Neutrophil (primary cell): ENCODE data around the gene ANO6.

Experiments used
- H3K27ac ChIP-seq: fragments of 200-600 bp; sonication (generic); 2 replicates; pipeline ENCODE4 v1.5.1; 2016; ENCODE audit warnings: mild to moderate bottlenecking, moderate library complexity
- H3K27me3 ChIP-seq: fragments of 200-600 bp; sonication (generic); 2 replicates; pipeline ENCODE4 v1.6.0; 2016; ENCODE audit warnings: mild to moderate bottlenecking
- H3K36me3 ChIP-seq: fragments of 200-600 bp; sonication (generic); 2 replicates; pipeline ENCODE4 v1.5.1; 2017
- H3K4me1 ChIP-seq, 2 experiments: fragments of 200-600 bp in 1 of 2; sonication (generic) in 1 of 2; 1 replicate in 1 of 2; 2 replicates in 1 of 2; pipeline versions ENCODE4 v1.5.1 to v1.6.1; 2013 to 2016; ENCODE audit warnings: low read depth in 1 of 2, low read length in 1 of 2, mild to moderate bottlenecking in 1 of 2, moderate library complexity in 1 of 2; ENCODE audit not compliant: control insufficient read depth in 1 of 2, insufficient read depth in 1 of 2
- H3K4me3 ChIP-seq, 2 experiments: fragments of 200-600 bp in 1 of 2; sonication (generic) in 1 of 2; 1 replicate in 1 of 2; 2 replicates in 1 of 2; pipeline ENCODE4 v1.5.1; 2013 to 2016; ENCODE audit warnings: low read depth in 1 of 2, low read length in 1 of 2, mild to moderate bottlenecking in 1 of 2, moderate library complexity in 1 of 2
- H3K9me3 ChIP-seq: fragments of 200-600 bp; sonication (generic); 2 replicates; pipeline ENCODE4 v1.5.1; 2016
- CTCF ChIP-seq: fragments of 200-600 bp; sonication (generic); IDR thresholded peaks from 2 replicates; pipeline ENCODE4 v1.5.1; 2016; ENCODE audit warnings: antibody characterized with exemption

The ANO6 gene

GRCh38 chr12:45435945-45436710, 220.2 kb downstream of the ANO6 start:
- no peaks in the 10 kb centered on the region for H3K27me3 ChIP-seq
- H3K27ac ChIP-seq: no peak overlapping the region
- H3K4me1 ChIP-seq: no peaks in the 10 kb centered on the region
- H3K9me3 ChIP-seq: no peaks in the 10 kb centered on the region
- peaks cover 14% of the 10 kb centered on the region for H3K36me3 ChIP-seq
- no peak for TF ChIP-seq CTCF
- H3K4me3 ChIP-seq: no peak overlapping the region

- H3K36me3 ChIP-seq: no peaks in the 10 kb centered on the region
- TF ChIP-seq CTCF: no peak
- no peaks in the 10 kb centered on the region for H3K27me3 ChIP-seq
- H3K27ac ChIP-seq: no peak overlapping the region
- no peaks in the 10 kb centered on the region for H3K9me3 ChIP-seq
- no peaks in the 10 kb centered on the region for H3K4me1 ChIP-seq
- H3K4me3 ChIP-seq: no peak overlapping the region
Measured at GRCh38 chr12:45439039-45439438, 223.1 kb downstream of the ANO6 start.

GRCh38 chr12:45446013-45446412, 230.1 kb downstream of the ANO6 start:
- Histone ChIP-seq H3K27me3 (no peaks in the 10 kb centered on the region), H3K4me3 (no peak overlapping the region), H3K9me3 (no peaks in the 10 kb centered on the region), H3K27ac (no peak overlapping the region), H3K36me3 (no peaks in the 10 kb centered on the region), H3K4me1 (no peaks in the 10 kb centered on the region)
- no peak for TF ChIP-seq CTCF

GRCh38 chr12:45458238-45458637, 242.3 kb downstream of the ANO6 start:
- no peak overlapping the region for H3K4me3 ChIP-seq
- no peaks in the 10 kb centered on the region for H3K27me3 ChIP-seq

DNA sequence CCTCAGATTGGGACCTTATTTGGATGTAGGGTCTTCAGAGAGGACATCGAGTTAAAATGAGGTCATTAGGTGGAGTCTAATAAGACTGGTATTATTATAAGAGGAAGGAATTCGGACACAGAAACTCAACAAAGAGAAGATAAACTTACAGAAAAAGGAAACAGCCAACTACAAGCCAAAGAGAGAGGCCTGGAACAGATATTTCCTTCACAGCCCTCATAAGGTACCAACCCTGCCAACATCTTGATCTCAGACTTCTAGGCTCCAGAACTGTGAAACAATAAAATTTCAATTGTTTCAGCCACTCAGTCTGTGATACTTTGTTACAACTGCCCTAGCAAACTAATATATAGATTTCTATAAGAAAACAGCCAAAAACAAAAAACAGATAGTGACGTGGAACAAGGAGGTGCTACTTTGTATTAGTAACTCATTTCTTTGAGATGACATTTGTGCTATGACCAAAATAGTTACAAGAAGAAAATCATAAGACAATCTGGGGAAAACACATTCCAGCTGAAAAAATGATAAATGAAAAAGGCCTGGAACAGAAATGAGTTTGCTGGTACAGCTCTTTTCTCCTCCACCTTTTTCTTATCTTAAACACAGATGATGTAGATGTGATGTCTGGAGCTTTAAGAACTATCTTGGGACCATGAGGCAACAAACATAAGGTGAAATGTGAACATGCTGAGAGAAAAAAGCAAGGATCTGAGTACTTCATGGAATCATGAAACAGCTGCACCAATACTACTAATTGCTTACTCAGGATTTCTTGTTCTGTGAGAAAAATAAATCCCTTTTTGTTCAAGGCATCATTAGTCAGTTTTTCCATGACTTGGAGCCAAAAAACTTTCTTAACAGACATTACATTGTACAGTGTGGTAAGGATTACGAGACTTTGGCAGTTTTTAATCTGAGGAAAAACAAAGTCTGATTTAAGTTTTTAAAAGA, 243.2 kb downstream of the ANO6 start:
- no peak overlapping the region for H3K27ac ChIP-seq
- H3K4me1 ChIP-seq: no peaks in the 10 kb centered on the region
- TF ChIP-seq CTCF: no peak
- H3K27me3 ChIP-seq: no peaks in the 10 kb centered on the region
- H3K9me3 ChIP-seq: no peaks in the 10 kb centered on the region
- no peaks in the 10 kb centered on the region for H3K36me3 ChIP-seq
- no peak overlapping the region for H3K4me3 ChIP-seq

More at GRCh38 chr12:45458238-45458637, 242.3 kb downstream of the ANO6 start:
- no peak for TF ChIP-seq CTCF
- H3K4me1 ChIP-seq: no peaks in the 10 kb centered on the region
- no peaks in the 10 kb centered on the region for H3K9me3 ChIP-seq
- H3K36me3 ChIP-seq: no peaks in the 10 kb centered on the region
- no peak overlapping the region for H3K27ac ChIP-seq
